Embryonic facial prominence (tissue), 1 donor: ENCODE results near the gene ATAD3C.
A peak's percentile ranks its signal among the peaks of the same experiment; 100 is the strongest.
"Not testable (repeated sequence)": the region's sequence is repeated elsewhere in the genome, so short reads cannot be mapped to it uniquely, and the experiment has no call there.

Source experiments
- DNase-seq: peaks from one replicate; pipeline ENCODE4 v3.0.0-alpha.2; 2016; ENCODE audit errors: extremely low spot score

The ATAD3C gene, protein sequence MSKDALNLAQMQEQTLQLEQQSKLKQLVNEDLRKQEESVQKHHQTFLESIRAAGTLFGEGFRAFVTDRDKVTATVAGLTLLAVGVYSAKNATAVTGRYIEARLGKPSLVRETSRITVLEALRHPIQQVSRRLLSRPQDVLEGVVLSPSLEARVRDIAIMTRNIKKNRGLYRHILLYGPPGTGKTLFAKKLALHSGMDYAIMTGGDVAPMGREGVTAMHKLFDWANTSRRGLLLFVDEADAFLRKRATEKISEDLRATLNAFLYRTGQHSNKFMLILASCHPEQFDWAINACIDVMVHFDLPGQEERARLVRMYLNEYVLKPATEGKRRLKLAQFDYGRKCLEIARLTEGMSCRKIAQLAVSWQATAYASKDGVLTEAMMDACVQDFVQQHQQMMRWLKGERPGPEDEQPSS

DNA sequence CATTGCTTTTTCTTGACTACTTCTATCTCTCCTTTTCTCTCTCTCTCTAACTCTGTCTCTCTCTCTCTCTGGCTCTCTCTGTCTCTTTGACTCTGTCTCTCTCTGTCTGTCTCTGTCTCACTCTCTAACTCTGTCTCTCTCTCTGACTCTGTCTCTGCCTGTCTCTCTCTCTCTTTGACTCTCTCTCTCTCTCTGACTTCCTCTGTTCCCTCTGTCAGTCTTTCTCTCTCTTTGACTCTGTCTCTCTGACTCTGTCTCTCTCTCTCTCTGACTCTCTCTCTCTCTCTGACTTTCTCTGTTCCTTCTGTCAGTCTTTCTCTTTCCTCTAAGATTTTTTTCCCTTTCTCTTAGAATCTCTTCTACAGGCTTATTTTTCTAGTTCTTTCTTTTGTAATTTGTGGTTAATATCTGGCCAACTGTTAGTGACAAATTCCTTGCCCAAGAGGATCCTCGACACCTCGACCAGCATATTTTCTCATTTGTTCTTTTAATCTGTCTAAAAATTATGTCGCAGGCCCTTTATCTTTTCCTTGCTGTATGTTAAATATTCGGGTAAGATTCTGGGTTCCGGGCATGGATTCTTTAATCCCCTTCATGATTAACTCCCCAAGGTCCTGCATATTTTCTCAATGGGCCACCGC lies at the start of gene ATAD3C:
ATAD3C (plus strand) TSS at position 591 of the 641 bp plus-strand sequence. CDS start 995 bp downstream, outside the sequence.
- no peak for DNase-seq

DNA sequence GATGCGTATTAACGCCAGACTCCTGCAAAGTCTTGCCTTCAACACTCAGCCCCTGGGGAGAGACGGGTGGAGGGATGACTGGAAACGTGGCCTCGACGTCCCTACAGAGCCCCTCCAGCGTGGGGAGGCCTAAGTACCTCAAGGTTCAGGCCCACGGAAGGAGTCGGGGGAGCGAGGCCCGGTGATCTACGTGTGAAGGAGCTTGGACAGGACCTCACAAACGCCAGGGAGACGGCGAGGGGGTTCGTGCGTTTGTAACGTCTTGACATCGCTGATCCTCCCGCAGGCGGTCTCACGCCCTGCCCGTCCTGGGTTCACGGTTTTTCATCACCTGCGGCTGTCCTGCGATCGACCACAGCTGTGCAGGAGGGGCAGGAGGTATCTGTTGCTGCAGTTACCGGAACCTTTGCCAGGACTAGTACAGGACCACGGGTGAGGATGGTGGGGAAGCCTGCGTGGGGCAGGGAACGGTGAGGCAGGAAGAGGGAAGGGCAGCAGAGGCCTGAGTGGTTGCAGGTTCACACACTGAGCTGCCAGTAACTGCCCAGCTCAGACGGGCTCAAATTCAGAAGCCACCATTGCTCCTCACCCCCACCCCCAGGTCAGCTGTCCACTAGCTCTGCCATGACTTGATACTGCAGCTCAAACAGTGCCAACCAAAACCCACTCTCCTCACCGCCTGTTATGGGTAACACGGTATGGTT lies 49.5 kb upstream of the ATAD3C start:
- DNase-seq = no peak

DNA sequence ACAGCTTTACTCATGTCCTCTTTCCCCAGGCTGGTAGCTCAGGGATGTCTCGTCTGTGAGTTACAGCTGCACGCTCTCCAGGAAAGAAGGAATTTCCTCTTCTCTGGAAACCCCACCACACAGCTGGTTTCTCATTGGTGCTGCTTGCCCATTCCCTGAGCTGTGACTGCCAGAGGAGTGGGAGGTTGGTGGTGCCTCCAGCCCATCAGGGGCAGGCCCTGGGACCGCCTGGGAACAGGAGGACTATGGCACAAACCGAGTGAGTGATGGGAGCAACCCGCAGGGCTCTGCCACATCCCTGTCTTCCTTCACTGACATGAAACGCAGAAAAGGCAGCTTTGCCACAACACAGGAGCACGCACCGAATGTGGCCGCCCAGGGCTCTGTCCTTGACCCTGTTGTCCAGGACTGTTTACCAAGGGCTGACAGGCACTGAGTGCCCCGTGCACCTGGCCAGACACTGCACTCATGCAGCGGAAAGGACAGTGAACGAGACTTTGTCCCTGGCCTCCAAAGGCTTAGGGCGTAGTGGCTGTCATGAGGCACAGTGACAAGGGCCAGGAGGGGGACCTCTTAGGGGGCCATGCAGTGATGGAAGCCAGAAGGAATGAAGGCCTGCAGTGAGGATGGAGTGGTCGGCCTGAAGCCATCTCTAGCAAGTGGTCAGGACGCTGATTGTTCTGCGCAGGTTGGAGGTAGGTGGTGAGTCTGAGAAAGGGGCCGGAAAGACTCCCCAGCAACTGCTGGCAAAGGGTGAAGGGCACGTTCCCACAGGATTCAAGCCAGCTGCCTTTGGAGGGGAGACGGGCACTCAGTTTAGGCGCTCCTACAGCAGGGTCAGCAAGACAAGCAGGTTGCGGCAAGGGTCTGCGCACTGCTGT lies 48.7 kb upstream of the ATAD3C start:
- no peak for DNase-seq

DNA sequence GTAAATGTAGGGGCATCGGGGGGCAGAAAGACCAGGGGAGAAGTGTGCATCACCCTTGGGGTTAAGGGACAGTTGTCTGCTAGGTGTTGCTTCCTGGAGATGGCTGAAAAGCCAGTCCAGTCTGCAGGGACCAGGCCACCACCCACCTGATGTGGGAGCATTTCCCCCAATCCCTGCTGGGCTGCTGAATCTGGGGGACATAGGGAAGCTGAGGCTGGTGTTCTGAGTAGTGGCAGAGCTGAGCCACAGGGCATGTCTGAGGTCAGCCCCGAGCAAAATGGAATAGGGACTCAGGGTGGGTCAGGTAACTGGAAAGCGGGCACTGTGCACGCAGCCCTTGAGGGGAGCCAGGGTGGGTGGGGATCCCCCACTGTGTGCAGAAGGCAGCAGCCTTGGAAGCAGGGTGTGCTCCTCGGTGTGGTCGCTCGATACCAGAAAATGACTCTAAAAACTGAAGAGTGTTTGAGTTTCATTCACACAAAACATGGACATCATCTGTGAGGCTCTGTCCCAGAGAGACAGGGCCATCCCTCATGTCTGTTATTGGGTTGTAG lies 48.0 kb upstream of the ATAD3C start:
- no peak for DNase-seq

DNA sequence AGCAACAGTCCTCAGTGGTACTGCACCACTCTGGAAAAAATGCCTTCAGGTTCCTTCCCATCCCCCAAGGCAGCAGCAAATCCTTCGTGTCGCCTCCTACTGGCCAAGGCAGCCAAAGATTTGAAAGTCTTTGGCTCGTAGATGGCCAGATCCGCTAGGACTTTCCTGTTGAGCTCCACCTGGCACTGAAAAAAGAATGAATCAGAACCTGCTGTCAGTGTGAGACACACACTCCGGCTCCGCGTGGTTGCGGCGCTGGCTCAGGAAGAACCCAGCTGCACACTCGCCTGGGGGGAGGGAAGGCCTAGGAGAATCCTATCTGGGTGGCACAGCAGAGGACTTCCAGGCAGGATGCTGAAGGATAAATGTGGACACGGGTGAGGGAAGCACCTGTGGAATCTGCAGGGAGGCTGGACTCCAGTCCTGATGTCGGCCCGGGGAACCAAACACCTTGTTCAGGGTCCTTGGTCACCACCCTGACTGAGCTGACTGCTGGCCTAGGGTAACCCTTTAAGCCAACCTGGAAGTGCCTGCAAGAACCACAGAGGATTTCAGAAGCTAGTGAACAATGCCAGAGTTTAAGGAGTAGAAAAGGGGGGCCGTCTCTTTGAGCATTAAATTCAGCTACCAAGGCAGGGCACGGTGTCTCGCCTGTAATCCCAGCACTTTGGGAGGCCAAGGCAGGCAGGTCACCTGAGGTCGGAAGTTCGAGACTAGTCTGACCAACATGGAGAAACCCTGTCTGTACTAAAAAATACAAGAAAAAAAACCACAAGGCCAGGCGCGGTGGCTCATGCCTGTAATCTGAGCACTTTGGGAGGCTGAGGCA lies 47.2 kb upstream of the ATAD3C start:
- no peak for DNase-seq

DNA sequence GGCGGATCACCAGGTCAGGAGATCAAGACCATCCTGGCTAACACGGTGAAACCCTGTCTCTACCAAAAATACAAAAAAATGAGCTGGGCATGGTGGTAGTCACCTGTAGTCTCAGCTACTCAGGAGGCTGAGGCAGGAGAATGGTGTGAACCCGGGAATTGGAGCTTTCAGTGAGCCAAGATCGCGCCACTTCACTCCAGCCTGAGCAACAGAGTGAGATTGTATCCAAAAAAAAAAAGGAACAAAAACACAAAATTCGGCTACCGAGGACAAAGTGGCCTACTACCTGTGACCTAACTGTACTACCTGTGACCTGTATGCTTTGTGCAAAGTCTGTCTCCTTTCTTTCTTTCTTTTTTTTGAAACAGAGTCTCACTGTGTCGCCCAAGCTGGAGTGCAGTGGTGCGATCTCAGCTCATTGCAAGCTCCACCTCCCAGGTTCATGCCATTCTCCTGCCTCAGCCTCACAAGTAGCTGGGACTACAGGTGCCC lies 46.5 kb upstream of the ATAD3C start:
- DNase-seq = not testable (repeated sequence)

DNA sequence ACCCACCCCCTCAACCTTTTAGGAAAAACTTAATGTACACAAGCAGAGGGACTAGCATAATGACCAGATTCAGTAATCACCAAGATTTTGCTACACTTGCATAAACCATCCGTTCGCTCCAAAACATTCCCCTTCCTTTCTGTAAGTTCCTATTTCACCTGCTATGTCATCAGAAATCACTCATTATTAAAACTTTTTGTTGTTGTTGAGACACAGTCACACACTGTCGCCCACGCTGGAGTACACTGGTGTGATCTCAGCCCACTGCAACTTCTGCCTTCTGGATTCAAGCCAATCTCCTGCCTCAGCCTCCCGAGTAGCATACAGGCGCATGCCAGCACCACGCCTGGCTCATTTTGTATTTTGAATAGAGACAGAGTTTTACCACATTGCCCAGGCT lies 45.8 kb upstream of the ATAD3C start:
- no peak for DNase-seq

DNA sequence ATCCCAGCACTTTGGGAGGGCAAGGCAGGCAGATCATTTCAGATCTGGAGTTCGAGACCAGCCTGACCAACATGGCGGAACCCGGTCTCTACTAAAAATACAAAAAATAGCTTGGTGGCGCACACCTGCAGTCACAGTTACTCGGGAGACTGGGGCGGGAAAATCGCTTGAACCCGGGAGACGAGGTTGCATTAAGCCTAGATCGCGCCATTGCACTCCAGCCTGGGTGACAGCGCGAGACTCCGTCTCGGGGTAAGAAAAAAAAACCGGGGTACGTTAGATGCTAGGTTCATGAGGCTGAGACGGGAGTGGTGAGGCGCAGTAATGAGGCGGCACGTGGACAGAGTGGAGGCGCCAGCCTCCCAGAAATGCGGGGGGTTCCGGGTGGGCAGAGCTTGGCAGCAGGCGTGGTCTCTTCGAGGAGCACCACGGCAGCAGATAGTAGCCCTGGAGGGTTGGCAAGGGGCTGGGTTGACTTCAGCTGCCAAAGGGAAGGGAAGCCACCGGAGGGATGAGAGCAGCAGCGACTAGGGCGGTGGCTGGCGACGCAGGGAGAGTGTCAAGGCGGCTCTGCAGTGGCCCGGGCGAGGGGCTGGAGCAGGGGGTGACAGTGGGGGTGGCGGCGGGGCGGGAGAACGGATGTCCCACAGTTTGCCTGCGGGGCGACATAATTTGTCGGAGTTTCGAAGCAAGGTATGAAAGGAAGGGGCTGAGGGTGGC lies 43.2 kb upstream of the ATAD3C start:
- DNase-seq = no peak

DNA sequence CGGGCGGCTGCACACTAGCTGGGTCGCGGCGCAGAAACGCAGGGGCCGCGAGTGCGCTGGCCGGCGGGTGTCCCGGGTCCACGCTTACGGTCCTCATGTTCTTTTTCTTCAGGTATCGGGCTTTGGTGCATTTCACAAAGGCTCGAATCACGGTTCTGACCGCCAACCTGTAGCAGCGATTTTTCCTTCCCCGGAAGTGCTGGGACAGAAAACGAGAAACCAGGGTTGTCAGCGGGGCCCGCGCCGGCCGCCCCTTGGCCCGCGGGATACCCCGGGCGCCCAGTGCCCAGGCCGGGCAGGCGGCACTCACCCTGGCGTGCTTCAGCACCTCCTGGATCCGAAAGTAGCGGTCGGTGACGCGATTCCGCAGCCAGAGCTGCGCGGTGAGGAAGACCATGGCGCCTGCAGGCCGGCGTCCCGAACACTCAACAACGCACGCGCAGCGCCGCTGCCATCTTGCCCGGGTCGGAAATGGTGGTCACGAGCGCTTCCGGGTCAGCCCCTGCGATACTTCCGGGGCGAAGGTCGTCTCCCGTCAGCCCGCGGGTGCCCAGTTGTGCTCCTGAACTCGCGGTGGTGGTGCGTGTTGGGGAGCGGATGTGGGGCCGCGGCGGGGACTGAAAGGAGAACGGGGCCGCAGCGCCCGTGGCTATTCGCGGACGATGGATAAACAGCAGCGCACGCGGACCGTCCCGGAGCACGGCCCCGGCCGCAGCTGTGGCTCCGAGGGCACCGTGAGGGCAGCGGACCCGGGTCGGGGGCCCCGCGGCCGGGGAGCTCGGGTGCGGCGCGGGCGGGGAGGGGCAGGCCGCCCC lies 42.5 kb upstream of the ATAD3C start, which contains the start of gene MRPL20:
MRPL20 (minus strand) TSS at position 473 of the 815 bp plus-strand sequence; CDS start at position 397, 76 bp downstream.
- DNase-seq = peak; percentile 80

DNA sequence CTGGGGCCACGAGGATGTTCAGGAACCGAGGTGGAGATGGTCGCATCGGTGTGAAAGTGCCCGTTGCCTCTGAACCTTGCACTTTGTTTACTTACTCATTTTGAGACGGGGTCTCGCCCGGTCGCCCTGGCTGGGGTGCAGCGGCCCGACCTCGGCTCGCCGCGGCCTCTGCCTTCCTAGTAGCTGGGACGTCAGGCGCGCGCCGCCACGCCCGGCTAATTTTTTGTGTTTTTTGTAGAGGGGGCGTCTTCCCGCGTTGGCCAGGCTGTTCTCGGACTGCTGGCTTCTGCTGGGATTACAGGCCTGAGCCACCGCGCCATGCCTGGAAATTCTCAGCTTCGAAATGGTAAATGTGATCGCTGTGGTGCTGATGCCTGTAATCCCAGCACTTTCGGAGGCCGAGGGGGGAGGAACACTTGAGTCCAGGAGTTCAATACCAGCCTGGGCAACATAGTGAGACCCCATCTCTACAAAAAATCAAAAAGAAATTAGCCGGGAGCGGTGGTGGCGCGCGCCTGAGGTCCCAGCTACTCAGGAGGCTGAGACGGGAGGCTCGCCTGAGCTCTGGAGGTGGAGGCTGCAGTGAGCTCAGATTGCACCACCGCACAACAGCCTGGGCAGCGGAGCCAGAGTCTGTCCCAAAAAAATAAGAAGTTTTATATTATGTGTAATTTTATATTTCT lies 41.7 kb upstream of the ATAD3C start:
- DNase-seq = no peak

DNA sequence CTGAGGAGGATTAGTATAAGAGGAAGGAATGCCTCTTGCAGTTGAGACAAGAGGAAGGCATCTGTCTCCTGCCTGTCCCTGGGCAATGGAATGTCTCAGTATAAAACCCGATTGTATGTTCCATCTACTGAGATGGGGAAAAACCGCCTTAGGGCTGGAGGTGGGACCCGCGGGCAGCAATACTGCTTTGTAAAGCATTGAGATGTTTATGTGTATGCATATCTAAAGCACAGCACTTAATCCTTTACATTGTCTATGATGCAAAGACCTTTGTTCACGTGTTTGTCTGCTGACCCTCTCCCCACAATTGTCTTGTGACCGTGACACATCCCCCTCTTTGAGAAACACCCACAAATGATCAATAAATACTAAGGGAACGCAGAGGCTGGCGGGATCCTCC lies 39.3 kb upstream of the ATAD3C start:
- DNase-seq = not testable (repeated sequence)

DNA sequence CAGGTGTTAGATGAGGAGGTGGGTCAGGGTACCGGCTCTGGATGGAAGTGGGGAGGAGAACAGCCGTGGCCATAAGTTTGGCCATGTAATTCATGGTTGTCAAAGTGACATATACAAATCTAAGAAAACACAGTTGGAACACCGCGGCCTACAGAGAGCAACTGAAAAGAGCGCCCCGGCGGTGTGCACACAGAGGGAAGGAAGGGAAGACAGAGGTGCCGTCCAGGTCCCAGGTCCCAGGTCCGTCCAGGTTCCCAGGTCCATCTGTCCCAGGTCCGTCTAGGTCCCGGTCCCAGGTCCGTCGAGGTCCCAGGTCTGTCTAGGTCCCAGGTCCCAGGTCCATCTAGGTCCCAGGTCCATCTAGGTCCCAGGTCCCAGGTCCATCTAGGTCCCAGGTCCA lies 37.9 kb upstream of the ATAD3C start:
- DNase-seq = no peak

DNA sequence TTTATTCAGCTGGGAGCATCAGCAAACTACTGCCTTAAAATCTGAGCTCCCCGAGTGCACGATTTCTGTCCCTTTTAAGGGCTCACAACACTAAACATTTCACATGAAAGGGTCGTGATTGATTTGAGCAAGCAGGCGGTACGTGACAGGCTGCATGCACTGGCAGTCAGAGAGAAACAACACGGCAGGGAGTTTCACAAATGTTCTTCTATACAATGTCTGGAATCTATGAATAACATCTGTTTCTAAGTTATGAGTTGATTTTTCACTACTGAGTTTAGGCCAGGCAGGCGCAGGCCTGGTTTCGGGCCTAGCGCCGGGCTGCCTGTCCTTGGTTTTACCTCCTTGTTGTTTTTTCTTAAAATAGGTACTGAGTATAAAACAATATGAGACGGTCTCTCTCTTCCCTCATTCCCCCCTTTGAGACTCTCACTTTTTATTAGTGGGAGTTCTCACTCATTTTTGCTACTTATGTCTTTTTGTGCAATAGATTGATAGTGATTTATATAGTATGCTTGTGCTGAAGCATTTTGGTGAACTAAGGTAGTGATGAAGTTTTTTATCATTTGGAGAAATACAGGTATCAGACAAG lies 37.1 kb upstream of the ATAD3C start:
- DNase-seq = not testable (repeated sequence)

DNA sequence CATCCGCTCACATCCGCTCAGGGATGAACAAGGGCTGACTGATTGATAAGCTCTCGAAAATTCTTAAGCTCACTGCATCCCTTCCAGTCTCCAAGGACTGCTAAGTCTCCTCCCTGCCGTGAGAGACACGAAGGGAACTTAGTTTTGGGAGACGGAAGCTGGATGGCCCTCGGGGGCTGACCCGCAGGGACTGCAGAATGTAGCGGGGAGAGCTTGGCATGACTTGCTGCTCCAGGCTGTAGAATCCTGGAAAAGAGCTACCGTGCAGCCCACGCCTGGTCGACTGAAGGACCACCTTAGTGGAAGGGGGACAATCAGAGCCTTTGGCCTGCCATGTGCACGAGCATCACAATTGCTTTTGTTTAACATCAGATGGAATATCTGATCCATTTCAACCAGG lies 33.7 kb upstream of the ATAD3C start:
- DNase-seq = no peak

DNA sequence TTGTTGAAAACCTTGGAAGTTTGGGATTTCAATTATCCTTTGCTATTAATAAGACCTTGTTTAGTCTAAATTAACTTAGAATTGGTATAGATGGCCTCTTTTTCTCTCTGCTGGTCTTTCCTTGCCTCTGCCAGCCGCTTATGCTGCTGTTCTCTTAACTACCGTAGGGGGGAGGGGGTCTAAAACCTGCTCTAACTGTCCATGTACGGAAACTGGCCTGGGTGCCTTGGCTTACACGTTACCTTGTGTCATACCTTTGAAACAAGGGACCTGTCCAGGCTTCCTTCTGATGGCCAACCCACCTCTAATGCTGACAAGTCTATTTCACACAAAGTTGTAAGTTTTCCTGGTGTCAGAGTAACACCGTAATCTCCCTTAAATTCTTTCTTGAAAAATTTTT lies 32.1 kb upstream of the ATAD3C start:
- not testable (repeated sequence) for DNase-seq

DNA sequence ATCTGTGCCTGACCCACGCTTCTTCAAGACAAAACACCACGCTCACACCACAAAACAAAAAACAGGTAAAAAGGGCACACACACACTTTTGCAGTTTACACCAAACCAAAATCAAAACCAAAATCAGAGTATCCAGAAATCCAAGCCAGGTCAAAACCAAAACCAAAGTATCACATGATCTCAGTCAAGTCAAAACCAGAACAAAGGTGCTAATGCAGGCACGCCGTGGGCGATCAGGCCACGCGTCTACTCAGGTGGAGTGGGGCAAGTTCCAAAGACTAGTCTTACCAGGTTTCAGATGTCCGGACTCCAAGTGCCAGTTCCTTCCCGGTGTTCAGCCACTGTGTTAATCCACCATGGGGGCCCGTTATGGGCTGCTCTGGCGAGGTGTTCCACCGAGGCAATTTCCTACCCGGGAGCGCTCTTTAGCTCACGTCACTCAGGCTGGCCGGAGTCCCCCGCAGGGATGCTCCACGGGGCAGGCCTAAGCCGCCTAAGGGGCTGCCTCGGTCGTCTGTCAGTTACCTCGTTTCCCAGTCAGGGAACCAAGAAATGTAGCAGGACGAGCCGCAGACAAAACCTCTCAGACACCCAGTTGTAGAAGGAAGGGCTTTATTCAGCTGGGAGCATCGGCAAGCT lies 31.5 kb upstream of the ATAD3C start:
- not testable (repeated sequence) for DNase-seq
